ENCODE results near the gene RANBP6.
A peak's percentile ranks its signal among the peaks of the same experiment; 100 is the strongest.

The RANBP6 gene

DNA sequence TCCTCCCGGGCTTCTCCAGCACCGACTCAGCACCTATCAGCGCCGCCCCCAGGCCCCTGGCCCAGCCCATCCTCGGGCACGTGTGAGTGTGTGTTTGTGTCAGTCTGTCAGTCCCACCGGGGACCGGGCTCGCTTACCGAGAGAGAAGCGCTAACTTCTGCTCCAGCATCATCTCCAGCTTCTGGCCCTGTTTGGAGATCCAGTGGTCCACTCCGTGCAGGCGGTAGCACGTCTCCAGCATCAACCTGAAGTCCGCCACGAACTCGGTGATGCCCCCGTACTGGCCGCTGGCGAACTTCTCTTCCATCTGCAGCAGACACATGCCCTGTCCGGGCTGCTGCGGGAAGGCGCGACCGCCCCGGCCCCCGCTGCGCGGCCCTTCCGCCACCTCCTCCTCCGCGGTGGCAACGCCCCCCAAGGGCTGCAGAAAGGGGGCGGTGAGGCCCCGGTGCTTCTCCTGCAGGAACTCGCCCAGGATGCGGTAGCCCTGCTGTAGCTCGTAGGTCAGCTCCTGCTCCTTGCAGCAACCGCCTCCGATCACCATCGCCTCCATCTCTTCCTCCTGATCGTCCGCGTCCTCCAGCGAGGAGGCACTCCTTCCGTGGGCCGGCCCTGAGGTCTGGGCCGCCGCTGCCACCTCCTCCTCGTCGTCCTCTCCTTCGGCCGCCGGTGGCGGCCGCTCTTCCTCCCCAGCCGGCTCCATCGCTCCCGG is 8.2 kb downstream of the RANBP6 start:
- DNase-seq, result peak; percentile 83

DNA sequence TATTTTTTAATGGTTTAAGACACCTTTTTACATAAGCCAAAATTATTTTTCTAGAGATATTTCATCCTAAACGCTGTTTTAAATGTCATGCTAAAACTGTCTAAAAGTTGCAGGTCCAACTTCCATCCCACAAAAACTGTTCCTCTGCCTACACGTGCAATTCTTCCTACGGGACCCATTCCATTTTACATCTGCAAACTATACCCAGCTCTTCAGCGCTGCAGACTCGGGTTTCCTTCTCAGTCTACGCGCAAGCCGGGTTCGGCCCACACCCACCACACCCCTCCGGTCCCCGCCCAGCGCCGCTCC is 8.7 kb downstream of the RANBP6 start:
- DNase-seq, result no peak

DNA sequence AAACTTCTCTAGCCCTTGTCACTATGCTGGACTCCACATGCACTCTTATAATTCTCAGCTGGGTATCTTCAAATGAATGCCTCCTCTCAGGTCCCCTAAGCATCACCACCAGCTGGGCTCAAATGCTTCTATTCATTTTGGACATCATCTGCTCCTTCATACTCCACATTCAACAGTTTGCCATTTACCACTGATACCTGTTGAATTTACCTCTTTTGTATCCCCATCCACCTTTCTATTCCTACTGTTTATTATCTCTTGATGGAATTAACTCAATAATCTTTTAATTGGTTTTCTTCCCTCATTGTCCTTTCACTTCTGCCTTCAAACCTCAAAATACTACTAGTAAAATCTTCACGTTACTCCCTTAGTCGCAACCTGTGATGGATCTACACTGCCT is 14.5 kb downstream of the RANBP6 start:
- DNase-seq, result no peak

DNA sequence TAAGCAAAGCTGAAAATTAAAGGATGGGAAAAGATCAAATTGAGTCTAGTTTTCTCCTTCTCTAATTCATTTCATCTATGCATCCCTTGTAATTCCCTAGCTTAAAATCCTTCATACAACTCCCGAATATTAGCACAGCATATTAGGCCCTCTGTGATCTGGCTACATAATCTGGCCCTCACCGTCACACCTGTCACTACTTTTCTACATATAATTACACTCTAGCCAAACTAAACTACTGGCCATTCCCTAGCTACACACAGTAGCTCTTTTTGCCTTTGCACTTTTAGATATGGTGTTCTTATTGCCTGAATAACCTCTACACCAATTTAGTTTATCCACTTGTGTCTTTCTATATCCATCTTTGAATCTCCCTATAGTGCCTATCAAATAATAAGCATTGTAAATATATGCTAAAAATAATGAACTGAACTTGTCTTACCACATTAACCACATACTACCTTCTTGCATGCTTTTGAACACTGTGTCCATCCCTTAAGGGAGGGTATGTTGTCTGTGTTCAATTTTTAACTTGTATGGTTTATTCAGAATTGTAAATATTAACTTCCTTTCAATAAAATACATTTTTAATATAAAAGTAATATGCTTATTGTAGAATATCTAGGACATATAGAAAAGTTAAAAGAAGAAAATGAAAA is 15.9 kb downstream of the RANBP6 start:
- no peak for DNase-seq

DNA sequence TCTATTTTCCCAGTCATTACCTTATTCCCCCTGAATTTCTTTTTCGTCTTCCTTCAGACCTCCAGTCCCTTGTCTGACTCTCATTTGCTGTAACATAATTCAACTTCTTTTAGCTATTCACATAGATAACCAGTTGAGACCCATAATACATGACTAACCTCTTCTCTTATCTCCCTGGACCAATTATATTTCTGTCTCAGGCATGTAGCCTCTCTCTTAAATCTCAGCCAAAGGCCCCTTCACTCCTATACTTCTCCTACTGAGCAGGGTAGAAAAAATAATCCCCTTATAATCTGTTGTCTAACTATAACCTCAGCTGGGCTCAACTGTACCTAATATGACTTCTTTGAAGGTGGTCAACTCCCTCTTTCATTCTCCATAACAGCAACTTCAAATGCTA is 20.9 kb downstream of the RANBP6 start:
- DNase-seq, result no peak

DNA sequence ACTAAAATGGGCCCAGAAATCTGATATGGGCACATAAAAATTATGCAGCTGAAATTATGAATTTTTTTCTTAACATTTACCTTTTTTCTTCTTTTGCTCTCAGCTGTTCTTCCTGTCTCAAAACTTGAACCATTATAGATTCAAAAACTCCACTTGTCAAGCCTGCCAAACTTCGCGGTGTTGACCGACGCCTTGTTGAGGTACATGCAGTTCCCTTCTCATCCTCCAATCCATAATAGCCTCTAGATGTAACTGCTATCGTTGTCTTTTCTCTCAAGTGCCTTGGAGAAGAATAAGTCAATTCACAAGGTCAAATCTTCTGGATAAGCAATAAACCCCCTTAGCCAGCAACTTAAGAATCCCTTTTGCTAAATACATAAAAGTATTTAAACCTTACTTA is 27.2 kb downstream of the RANBP6 start:
- DNase-seq, result no peak

DNA sequence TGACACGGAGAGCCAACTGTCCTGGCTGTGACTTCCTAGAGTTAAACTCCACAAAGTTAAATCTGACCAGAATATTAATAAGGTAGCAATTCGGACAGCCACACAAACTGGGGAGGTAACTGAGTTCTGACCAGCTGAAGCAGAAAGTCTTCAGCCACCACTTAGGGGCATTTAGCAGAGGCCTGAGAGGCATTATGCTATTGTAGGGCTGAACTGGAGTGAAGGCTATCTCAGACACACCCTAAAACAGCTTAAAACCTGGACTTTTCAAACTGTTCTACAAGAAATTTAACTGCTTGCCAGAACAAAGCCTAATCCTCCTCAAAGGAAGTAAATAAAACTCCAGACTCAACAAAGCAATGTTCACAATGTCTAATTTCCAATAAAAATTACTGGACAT is 32.4 kb downstream of the RANBP6 start:
- DNase-seq, result no peak

DNA sequence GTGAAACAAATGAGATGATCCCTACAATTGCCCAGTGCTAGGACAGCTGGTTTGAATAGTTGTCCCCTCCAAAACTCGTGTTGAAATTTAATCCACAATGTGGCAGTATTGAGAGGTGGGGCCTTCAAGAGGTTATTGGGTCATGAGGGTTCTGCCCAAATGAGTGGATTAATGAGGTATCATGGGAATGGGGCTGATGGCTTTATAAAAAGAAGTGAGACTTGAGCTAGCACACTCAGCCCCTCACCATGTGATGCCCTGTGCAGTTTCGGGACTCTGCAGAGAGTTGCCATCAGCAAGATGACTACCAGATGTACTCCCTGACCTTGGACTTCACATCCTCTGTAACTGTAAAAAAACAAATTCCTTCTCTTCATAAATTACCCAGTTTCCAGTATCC is 33.1 kb downstream of the RANBP6 start:
- no peak for DNase-seq

DNA sequence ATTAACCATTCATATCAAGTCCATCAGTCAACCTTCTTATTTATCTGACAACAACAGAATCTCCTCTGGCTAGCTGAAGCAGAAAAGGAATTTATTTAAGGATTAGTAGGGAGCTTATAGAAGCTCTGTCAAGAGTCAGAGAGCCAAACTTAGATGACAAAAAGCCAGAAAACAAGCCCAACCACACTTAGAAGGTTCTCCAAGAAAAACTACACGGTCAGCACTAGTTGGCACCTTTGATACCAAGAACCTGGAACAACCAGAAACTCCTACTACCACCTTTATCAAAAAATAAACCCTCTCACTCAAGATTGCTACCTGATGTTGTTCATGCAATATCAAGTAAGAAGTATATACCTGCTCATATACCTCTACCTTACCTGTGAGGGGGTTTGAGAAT is 36.9 kb downstream of the RANBP6 start:
- DNase-seq, result no peak

DNA sequence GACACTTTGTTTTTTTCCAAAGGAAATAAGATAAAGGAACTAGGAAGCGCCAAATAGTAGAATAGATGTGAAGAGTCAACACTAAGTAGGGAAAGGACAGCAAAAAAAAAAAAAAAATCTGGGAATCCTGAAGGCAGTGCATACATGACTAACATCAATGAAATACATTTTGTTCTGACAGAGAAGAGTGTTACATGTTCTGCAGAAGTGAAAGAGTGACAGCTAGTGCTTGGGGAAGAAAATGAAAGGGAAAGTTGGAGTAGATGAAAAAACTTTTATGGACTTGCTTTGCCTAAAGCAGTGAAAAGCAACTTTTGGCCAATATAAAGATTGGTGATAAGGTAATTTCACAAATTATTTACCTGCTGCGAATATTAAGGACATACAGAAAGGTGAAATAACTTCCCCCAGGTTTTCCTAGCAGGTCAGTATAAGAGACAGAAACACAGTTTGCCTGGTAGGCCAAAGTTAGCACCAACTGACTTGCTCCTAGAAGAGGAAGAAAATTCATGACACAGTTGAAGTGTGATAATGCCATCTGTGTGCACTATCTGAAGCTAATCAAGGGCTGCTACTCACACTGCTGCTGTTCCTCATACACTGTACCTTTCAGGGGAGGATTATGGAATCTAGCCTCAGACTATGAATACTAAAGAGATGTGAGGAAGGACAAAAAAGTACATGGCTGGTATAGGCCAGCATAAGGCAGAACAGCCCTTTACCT is 38.6 kb downstream of the RANBP6 start:
- no peak for DNase-seq

DNA sequence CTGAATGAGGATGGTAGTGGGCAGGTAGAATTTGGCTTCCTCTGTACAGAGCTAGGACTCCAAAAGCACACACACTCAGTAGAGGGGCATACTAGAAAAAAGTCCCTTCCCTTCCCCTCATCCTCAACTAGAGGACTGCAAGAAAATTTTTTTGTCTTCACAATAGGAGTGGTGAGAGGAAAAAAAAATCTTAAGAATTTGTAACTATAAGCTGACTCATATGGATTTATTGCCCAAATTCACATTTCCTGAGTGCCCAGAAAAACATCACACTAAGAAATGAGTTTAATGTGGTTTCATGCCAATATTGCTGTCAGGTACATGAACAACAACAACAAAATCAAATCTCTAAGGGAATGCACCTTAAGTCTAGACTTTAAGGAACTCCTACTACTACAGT is 43.7 kb downstream of the RANBP6 start:
- no peak for DNase-seq
